Right atrium auricular region (tissue), 2 donors: ENCODE results near the gene SLC5A3. TPM values are rescaled to one million over a fixed set of nuclear protein-coding genes. Genes with fewer than 3 reads are reported as not detected.

Source experiments
- DNase-seq: peaks from one replicate; pipeline ENCODE4 v3.0.0-alpha.2; 2019; ENCODE audit warnings: low spot score
- H3K27ac ChIP-seq, 2 donors: fragments of 200-600 bp; sonication (generic); 1 replicate in 1 of 2; 2 replicates in 1 of 2; pipeline ENCODE4 v1.5.1; 2016 to 2019
- H3K27me3 ChIP-seq, 2 donors: fragments of 200-600 bp; sonication (generic); one replicate each; pipeline versions ENCODE4 v1.5.1 to v1.6.0; 2017 to 2019
- H3K36me3 ChIP-seq: fragments of 200-600 bp; sonication (generic); one replicate; pipeline ENCODE4 v1.5.1; 2016
- H3K4me1 ChIP-seq, 2 donors: fragments of 200-600 bp; sonication (generic); one replicate each; pipeline versions ENCODE4 v1.5.1 to v1.6.0; 2017 to 2019
- H3K4me3 ChIP-seq, 2 donors: fragments of 200-600 bp; sonication (generic); 1 replicate in 1 of 2; 2 replicates in 1 of 2; pipeline ENCODE4 v1.5.1; 2017 to 2019; ENCODE audit warnings: mild to moderate bottlenecking in 1 of 2, moderate library complexity in 1 of 2
- H3K9me3 ChIP-seq, 2 donors: fragments of 200-600 bp; sonication (generic); one replicate each; pipeline ENCODE4 v1.5.1; 2019
- CTCF ChIP-seq, 2 donors: fragments of 200-600 bp; sonication (generic); IDR thresholded peaks; one replicate each; pipeline ENCODE4 v1.5.1; 2019; ENCODE audit warnings: antibody characterized with exemption in 2 of 2
- total RNA-seq, 2 donors: library from RNA; depleted of rRNA; stranded (reverse); fragments of >200 nt; gene quantifications; one replicate each; pipeline ENCODE4 v1.1.0, GENCODE V29; 2016

The SLC5A3 gene
- total RNA-seq, 2 donors from 2014 or later: 4.4 to 4.6 TPM

- DNase-seq: no peak
- Histone ChIP-seq H3K4me3 (no peak overlapping the region), H3K36me3 (peaks cover 13% of the 10 kb centered on the region), H3K4me1 (peaks cover 0 to 2% of the 10 kb centered on the region in 2 donors), H3K27me3 (no peaks in the 10 kb centered on the region), H3K27ac (no peak overlapping the region), H3K9me3 (no peaks in the 10 kb centered on the region)
- no peak for TF ChIP-seq CTCF (IDR thresholded peaks at IDR 0.05)
These were observed 21.6 kb downstream of the SLC5A3 start for GRCh38 chr21:34094949-34095348.

DNA sequence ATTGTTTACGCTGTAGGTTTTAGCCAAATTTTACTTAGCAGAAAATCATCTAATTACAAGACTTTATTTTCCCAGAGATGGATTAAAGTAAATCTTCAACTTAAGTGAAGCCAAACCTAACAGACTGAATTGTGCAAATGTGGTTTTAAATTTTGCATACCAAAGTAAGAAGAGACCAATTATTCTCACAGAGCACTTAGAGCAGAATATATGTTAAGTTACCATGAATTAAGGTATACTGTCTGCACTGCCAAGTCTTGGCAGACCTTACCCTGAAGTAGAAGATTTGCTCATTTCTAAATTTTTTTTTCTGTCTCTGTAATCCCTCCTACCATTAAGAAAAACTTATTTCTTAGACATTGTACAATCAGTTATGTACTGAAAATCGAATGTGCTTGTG lies 24.1 kb downstream of the SLC5A3 start:
- no peaks in the 10 kb centered on the region for H3K9me3 ChIP-seq
- no peak overlapping the region for H3K4me3 ChIP-seq
- no peak for DNase-seq
- peaks cover 0 to 6% of the 10 kb centered on the region in 2 donors for H3K4me1 ChIP-seq
- peaks cover 13% of the 10 kb centered on the region for H3K36me3 ChIP-seq
- no peaks in the 10 kb centered on the region for H3K27me3 ChIP-seq
- no peak overlapping the region for H3K27ac ChIP-seq
- no peak for TF ChIP-seq CTCF (IDR thresholded peaks at IDR 0.05)

- Histone ChIP-seq H3K4me1 (peaks cover 0 to 6% of the 10 kb centered on the region in 2 donors), H3K27ac (no peak overlapping the region)
- no peak for DNase-seq
These were observed 27.0 kb downstream of the SLC5A3 start for GRCh38 chr21:34100337-34100736.

GRCh38 chr21:34100790-34101189 lies 27.4 kb downstream of the SLC5A3 start:
- no peak overlapping the region for H3K27ac ChIP-seq
- no peak for TF ChIP-seq CTCF (IDR thresholded peaks at IDR 0.05)
- H3K36me3 ChIP-seq: peaks cover 3% of the 10 kb centered on the region
- no peak for DNase-seq
- H3K4me1 ChIP-seq: peaks cover 0 to 6% of the 10 kb centered on the region in 2 donors
- H3K9me3 ChIP-seq: no peaks in the 10 kb centered on the region
- no peak overlapping the region for H3K4me3 ChIP-seq
- no peaks in the 10 kb centered on the region for H3K27me3 ChIP-seq

More at GRCh38 chr21:34100337-34100736, 27.0 kb downstream of the SLC5A3 start:
- TF ChIP-seq CTCF (IDR thresholded peaks at IDR 0.05): no peak
- no peak overlapping the region for H3K4me3 ChIP-seq
- H3K27me3 ChIP-seq: no peaks in the 10 kb centered on the region
- H3K36me3 ChIP-seq: peaks cover 7% of the 10 kb centered on the region
- H3K9me3 ChIP-seq: no peaks in the 10 kb centered on the region

DNA sequence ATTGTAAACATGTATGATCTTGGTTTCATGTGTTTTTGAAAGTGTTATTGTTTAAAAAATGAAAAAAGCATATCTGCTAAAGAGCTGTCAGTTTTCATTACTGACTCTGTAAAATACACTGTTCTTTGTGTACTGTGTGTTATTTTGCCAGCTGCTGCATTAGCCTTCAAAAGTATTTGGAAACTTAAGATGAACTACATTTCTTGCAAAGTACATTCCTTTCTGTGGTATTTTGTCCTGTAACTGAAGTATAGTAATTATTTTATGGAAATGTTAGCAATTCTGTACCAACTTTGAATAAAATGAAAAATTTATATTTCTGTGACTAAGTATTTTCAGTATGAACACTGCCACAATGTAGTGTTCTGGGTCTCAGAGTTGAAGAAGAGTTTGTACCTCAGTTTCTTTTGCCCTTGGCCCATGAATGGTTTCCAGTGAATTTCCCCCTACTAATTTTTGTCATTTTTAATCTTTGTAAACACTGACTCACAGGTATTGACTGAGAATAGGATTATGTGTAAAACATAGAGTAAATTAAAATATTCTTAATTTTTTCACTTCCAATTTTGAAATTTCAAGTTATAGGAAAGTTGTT lies 32.7 kb downstream of the SLC5A3 start:
- no peak for TF ChIP-seq CTCF (IDR thresholded peaks at IDR 0.05)
- Histone ChIP-seq H3K36me3 (no peaks in the 10 kb centered on the region), H3K4me3 (no peak overlapping the region), H3K27me3 (no peaks in the 10 kb centered on the region), H3K4me1 (peaks cover 0 to 4% of the 10 kb centered on the region in 2 donors), H3K27ac (no peak overlapping the region), H3K9me3 (no peaks in the 10 kb centered on the region)
- no peak for DNase-seq

DNA sequence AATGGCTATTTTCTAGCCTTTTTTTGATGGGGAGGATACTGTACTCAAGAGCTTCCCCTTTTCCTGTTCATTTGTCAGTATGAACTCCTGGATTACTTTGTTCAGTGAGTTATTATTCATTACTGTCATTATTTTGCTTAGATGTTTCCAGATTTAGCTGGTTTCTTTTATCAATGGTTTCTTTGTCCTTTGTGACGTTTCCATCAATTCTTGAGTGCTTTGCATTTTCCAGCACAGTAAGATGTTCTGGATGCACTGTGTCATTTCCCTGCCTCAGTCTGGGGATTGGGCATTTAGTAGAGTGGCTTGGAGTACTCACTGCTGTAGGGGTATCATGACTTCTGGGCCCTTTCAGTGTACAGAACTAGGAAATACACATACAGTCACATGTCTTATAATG lies 34.2 kb downstream of the SLC5A3 start:
- H3K4me1 ChIP-seq: peaks cover 0 to 4% of the 10 kb centered on the region in 2 donors
- no peak for TF ChIP-seq CTCF (IDR thresholded peaks at IDR 0.05)
- no peaks in the 10 kb centered on the region for H3K36me3 ChIP-seq
- DNase-seq: no peak
- H3K27me3 ChIP-seq: no peaks in the 10 kb centered on the region
- H3K9me3 ChIP-seq: no peaks in the 10 kb centered on the region
- no peak overlapping the region for H3K27ac ChIP-seq
- H3K4me3 ChIP-seq: no peak overlapping the region
